Lower leg skin (tissue), 3 donors: ENCODE data around the gene PAX7.

Experiments
- POLR2A ChIP-seq, 2 donors: fragments of 450-650 bp; IDR thresholded peaks; one replicate each; pipeline ENCODE4 v1.6.1; 2016 to 2017; ENCODE audit warnings: antibody characterized with exemption in 2 of 2, mild to moderate bottlenecking in 1 of 2, moderate library complexity in 1 of 2
- TF ChIP-seq, protein P1 (sequence below), 3 donors: fragments of 450-650 bp; IDR thresholded peaks; one replicate each; pipeline ENCODE4 v1.5.1; 2016; ENCODE audit warnings: antibody characterized with exemption in 3 of 3, mild to moderate bottlenecking in 3 of 3, moderate library complexity in 2 of 3

GRCh38 chr1:18608534-18608933 lies 22.1 kb upstream of the PAX7 start:
- TF ChIP-seq, protein P1, sequence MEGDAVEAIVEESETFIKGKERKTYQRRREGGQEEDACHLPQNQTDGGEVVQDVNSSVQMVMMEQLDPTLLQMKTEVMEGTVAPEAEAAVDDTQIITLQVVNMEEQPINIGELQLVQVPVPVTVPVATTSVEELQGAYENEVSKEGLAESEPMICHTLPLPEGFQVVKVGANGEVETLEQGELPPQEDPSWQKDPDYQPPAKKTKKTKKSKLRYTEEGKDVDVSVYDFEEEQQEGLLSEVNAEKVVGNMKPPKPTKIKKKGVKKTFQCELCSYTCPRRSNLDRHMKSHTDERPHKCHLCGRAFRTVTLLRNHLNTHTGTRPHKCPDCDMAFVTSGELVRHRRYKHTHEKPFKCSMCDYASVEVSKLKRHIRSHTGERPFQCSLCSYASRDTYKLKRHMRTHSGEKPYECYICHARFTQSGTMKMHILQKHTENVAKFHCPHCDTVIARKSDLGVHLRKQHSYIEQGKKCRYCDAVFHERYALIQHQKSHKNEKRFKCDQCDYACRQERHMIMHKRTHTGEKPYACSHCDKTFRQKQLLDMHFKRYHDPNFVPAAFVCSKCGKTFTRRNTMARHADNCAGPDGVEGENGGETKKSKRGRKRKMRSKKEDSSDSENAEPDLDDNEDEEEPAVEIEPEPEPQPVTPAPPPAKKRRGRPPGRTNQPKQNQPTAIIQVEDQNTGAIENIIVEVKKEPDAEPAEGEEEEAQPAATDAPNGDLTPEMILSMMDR (IDR thresholded peaks at IDR 0.05) = no peak
- no peak for TF ChIP-seq POLR2A (IDR thresholded peaks at IDR 0.05)
